K562 (cell line): Measurements from ENCODE around the gene ASGR2. TPM values are rescaled to one million over a fixed set of nuclear protein-coding genes. Genes with fewer than 3 reads are reported as not detected.

Source experiments
- ATAC-seq: fragments of 200-7000 bp; cut with Tn5 transposase; 3 replicates; pipeline ENCODE4 v1.9.1; 2020; ENCODE audit warnings: moderate library complexity
- BruUV-seq: library from RNA; stranded (reverse); fragments of 400-500 nt; replicated peaks from 2 replicates; lab custom pipeline; 2021; lab: Mats Ljungman, UMichigan
- CTCF ChIA-PET: fragments of 300-600 bp; formaldehyde crosslinking; extraction: SDS; loops from one replicate; lab custom pipeline; 2021; ENCODE audit warnings: low intra/inter-chr PET ratio; lab: Yijun Ruan, JAX
- POLR2A ChIA-PET: fragments of 300-600, 350-650 bp; sonication (Branson Sonifier 250); formaldehyde crosslinking; extraction: SDS; loops from one replicate; lab custom pipeline; 2021; ENCODE audit warnings: antibody characterized with exemption, inconsistent platforms; lab: Yijun Ruan, JAX
- DNase-seq, 4 experiments: peaks; one replicate each; pipeline versions ENCODE4 v3.0.0 to v3.0.0-alpha.2; 2011 to 2018; ENCODE audit warnings: low spot score in 3 of 4, mixed read lengths in 3 of 4; ENCODE audit errors: extremely low read depth in 1 of 4
- FAIRE-seq: peaks from 2 replicates; lab custom pipeline; 2011; peaks lifted over from hg19 to GRCh38; lab: Jason Lieb, UNC
- H2AFZ ChIP-seq: 2 replicates; pipeline ENCODE4 v1.6.0; 2011; ENCODE audit warnings: low read depth, low read length, control low read depth, inconsistent platforms
- H3K27ac ChIP-seq: fragments of 200-600 bp; 3 replicates; pipeline ENCODE4 v1.8.0; 2011; ENCODE audit warnings: low read depth, mild to moderate bottlenecking, control low read depth, inconsistent platforms, low read length, moderate library complexity, mixed read lengths; ENCODE audit errors: extremely low read depth
- H3K27me3 ChIP-seq, 2 experiments: fragments of 300-600 bp in 1 of 2; 2 replicates in 1 of 2; 3 replicates in 1 of 2; pipeline versions ENCODE4 v1.6.0 to v1.8.0; 2011; ENCODE audit warnings: inconsistent platforms in 2 of 2, low read length in 2 of 2, mild to moderate bottlenecking in 1 of 2, mixed read lengths in 1 of 2, moderate library complexity in 1 of 2; ENCODE audit not compliant: control insufficient read depth in 2 of 2, insufficient read depth in 2 of 2
- H3K36me3 ChIP-seq: fragments of 300-600 bp; 3 replicates; pipeline ENCODE4 v1.8.0; 2011; ENCODE audit warnings: mild to moderate bottlenecking, low read length, inconsistent platforms; ENCODE audit not compliant: control insufficient read depth, insufficient read depth
- H3K4me1 ChIP-seq, 2 experiments: fragments of 200-600 bp in 1 of 2; replicated peaks in 1 of 2; 2 replicates in 1 of 2; 3 replicates in 1 of 2; pipeline versions ENCODE4 v1.5.1 to v1.8.0; 2011; ENCODE audit warnings: inconsistent platforms in 2 of 2, low read length in 2 of 2, mild to moderate bottlenecking in 1 of 2, mixed read lengths in 1 of 2, moderate library complexity in 1 of 2; ENCODE audit not compliant: control insufficient read depth in 2 of 2, insufficient read depth in 2 of 2
- H3K4me2 ChIP-seq: 2 replicates; pipeline ENCODE4 v1.6.1; 2011; ENCODE audit warnings: low read length, control low read depth, inconsistent platforms, mixed read lengths; ENCODE audit not compliant: insufficient read depth
- H3K4me3 ChIP-seq: fragments of 200-600 bp; sonication (generic), shearing (Covaris generic); 2 replicates; pipeline ENCODE4 v1.5.1; 2016; ENCODE audit warnings: control low read depth, inconsistent platforms
- H3K79me2 ChIP-seq: fragments of 200-600 bp; 3 replicates; pipeline ENCODE4 v1.8.0; 2011; ENCODE audit warnings: low read length, inconsistent platforms; ENCODE audit not compliant: control insufficient read depth, insufficient read depth
- H3K9ac ChIP-seq, 2 experiments: 2 replicates each; pipeline versions ENCODE4 v1.6.0 to v1.6.1; 2011; ENCODE audit warnings: low read depth in 2 of 2, low read length in 2 of 2, control low read depth in 1 of 2, inconsistent platforms in 1 of 2, mild to moderate bottlenecking in 1 of 2, mixed read lengths in 1 of 2; ENCODE audit not compliant: insufficient read depth in 1 of 2
- H3K9me1 ChIP-seq: one replicate; pipeline ENCODE4 v1.6.0; 2011; ENCODE audit warnings: inconsistent platforms, mild to moderate bottlenecking, low read length, moderate library complexity; ENCODE audit not compliant: control insufficient read depth, insufficient read depth
- H3K9me3 ChIP-seq: replicated peaks from 2 replicates; pipeline ENCODE4 v1.5.1; 2011; ENCODE audit warnings: low read depth, low read length, inconsistent platforms; ENCODE audit not compliant: control insufficient read depth, insufficient read depth
- H4K20me1 ChIP-seq: replicated peaks from 2 replicates; pipeline ENCODE4 v1.6.1; 2011; ENCODE audit warnings: low read length, inconsistent platforms, mixed read lengths; ENCODE audit not compliant: control insufficient read depth, insufficient read depth
- CBFA2T2 ChIP-seq: fragments of 450-650 bp; conservative IDR thresholded peaks from 2 replicates; pipeline ENCODE4 v1.6.1; 2017; ENCODE audit warnings: mild to moderate bottlenecking
- HDAC3 ChIP-seq: fragments of 450-650 bp; IDR thresholded peaks from 2 replicates; pipeline ENCODE4 v1.6.1; 2018; ENCODE audit warnings: borderline replicate concordance, mild to moderate bottlenecking, moderate library complexity; ENCODE audit not compliant: partially characterized antibody
- TFE3 ChIP-seq: fragments of 450-650 bp; formaldehyde crosslinking; IDR thresholded peaks from 2 replicates; pipeline ENCODE4 v1.4.0; 2020; ENCODE audit warnings: mild to moderate bottlenecking, mixed read lengths
- VEZF1 ChIP-seq: fragments of 200-800 bp; sonication (Bioruptor generic); IDR thresholded peaks from 2 replicates; pipeline ENCODE4 v1.6.1; 2017; ENCODE audit warnings: missing genetic modification characterization, missing compliant biosample characterization
- ZNF224 ChIP-seq: sonication (generic); formaldehyde crosslinking; IDR thresholded peaks from 2 replicates; pipeline ENCODE4 v1.8.0; 2022; ENCODE audit warnings: mild to moderate bottlenecking, missing genetic modification reagents
- ZNF3 ChIP-seq: fragments of 250-450 bp; sonication (Bioruptor Pico); IDR thresholded peaks from 2 replicates; pipeline ENCODE4 v1.5.0; 2021; ENCODE audit warnings: mild to moderate bottlenecking, moderate library complexity
- ZNF740 ChIP-seq, 3 experiments: fragments of 200-800 bp in 1 of 3; sonication (Bioruptor generic) in 1 of 3; sonication (generic) in 1 of 3; formaldehyde crosslinking in 1 of 3; IDR thresholded peaks; 2 replicates each; pipeline versions ENCODE4 v1.6.1 to v1.8.0; 2016 to 2022; ENCODE audit warnings: mild to moderate bottlenecking in 2 of 3, missing compliant biosample characterization in 2 of 3, missing genetic modification characterization in 2 of 3, missing genetic modification reagents in 1 of 3
- ZSCAN32 ChIP-seq: fragments of 450-650 bp; formaldehyde crosslinking; IDR thresholded peaks from 2 replicates; pipeline ENCODE4 v1.4.0; 2020; ENCODE audit warnings: mild to moderate bottlenecking, moderate library complexity
- WGBS: fragments of 100-300 bp; shearing (Covaris generic); methylation state at CpG from one replicate; pipeline ENCODE4 v1.1.6; 2016; ENCODE audit warnings: low coverage, mixed read lengths; ENCODE audit not compliant: insufficient coverage; ENCODE audit errors: missing lambda C conversion rate; 5-methylcytosine and 5-hydroxymethylcytosine counted together
- in situ Hi-C: fragments of 300-500 bp; cut with MboI; formaldehyde crosslinking; loops from 4 replicates; pipeline ENCODE4 v1.15.0; 2018; ENCODE audit warnings: inconsistent platforms, mixed read lengths
- intact Hi-C: fragments of 100-400 bp; cut with micrococcal nuclease; formaldehyde crosslinking; loops from 2 replicates; pipeline ENCODE4 v1.14.2; 2022
- polyA plus RNA-seq, 8 experiments: library from polyadenylated mRNA; depleted of rRNA in 4 of 8; stranded (reverse) in 5 of 8; unstranded in 3 of 8; fragments of >200 nt; fragmentation: Nextera tagmentation in 2 of 8; fragmentation: Illumina TruSeq in 1 of 8; extraction: Ambion mirVana in 2 of 8; extraction: Trizol in 1 of 8; gene quantifications; 2 replicates each; pipeline versions ENCODE4 v1.2.1 to v1.2.3, GENCODE V29; 2011 to 2014; ENCODE audit warnings: inconsistent platforms in 1 of 8, missing spikeins in 1 of 8
- total RNA-seq, 7 experiments: library from RNA; depleted of rRNA in 6 of 7; stranded (reverse); fragments of >200 nt in 6 of 7; fragmentation: Illumina TruSeq in 2 of 7; extraction: Trizol in 2 of 7; gene quantifications; 2 replicates each; pipeline versions ENCODE4 v1.2.1 to v1.2.3, GENCODE V29; 2011 to 2021; ENCODE audit warnings: low replicate concordance in 1 of 7

ASGR2 gene
- total and polyA plus RNA-seq, 9 of the 15 experiments (the other 6 are each of a cell fraction or from before 2014, with no cell fraction given): not detected

GRCh38 chr17:7074931-7075330, 39.7 kb downstream of the ASGR2 start:
- POLR2A ChIA-PET: no interaction called here
- DNase-seq: no peak

More at GRCh38 chr17:7074931-7075330, 39.7 kb downstream of the ASGR2 start:
- Histone ChIP-seq H3K4me3 (no peak overlapping the region), H3K9me3 (no peaks in the 10 kb centered on the region), H4K20me1 (no peaks in the 10 kb centered on the region), H3K4me1 (no peaks in the 10 kb centered on the region; a peak in 1 of 5 replicates), H3K79me2 (no peaks in the 10 kb centered on the region)
- no peak for ATAC-seq
- BruUV-seq: no TSS peak
- no peak for FAIRE-seq
- no peak for TF ChIP-seq CBFA2T2
- TF ChIP-seq TFE3 (CRISPR knock-in tag): no peak
- TF ChIP-seq VEZF1 (CRISPR knock-in tag): no peak
- TF ChIP-seq ZNF224 (CRISPR knock-in tag): no peak
- no peak for TF ChIP-seq ZNF3 (CRISPR knock-in tag)
- TF ChIP-seq HDAC3: no peak
- no peak for TF ChIP-seq ZNF740 (CRISPR knock-in tag; IDR thresholded peaks at IDR 0.05)
- TF ChIP-seq ZNF740 (tag; IDR thresholded peaks at IDR 0.05): no peak
- TF ChIP-seq ZSCAN32: no peak
- TF ChIP-seq, all 486 proteins: peak for 0
- no peaks in the 10 kb centered on the region for H3K36me3 ChIP-seq
- CTCF ChIA-PET: no interaction called here
- no peak overlapping the region for H3K4me2 ChIP-seq
- H3K9ac ChIP-seq: no peak overlapping the region
- in situ Hi-C loops (no loop called here), intact Hi-C loops (no loop called here)
- H3K9me1 ChIP-seq: no peaks in the 10 kb centered on the region
- WGBS: 5% methylated on average over 12 of the region's 14 CpGs
- H2AFZ ChIP-seq: no peak overlapping the region
- peaks cover 3 to 36% of the 10 kb centered on the region in 2 experiments for H3K27me3 ChIP-seq
- H3K27ac ChIP-seq: no peak overlapping the region
